DND-41 (cell line): ENCODE results near the gene TIGD1.

Experiments
- ATAC-seq: fragments of 200-7000 bp; cut with Tn5 transposase; 3 replicates; pipeline ENCODE4 v1.9.1; 2021; ENCODE audit warnings: low read depth; ENCODE audit not compliant: insufficient read depth
- DNase-seq: peaks from one replicate; pipeline ENCODE4 v3.0.0-alpha.2; 2020
- H2AFZ ChIP-seq: 2 replicates; pipeline ENCODE4 v1.6.0; 2012; ENCODE audit warnings: low read depth, low read length
- H3K27ac ChIP-seq: 2 replicates; pipeline ENCODE4 v1.5.1; 2012; ENCODE audit warnings: low read length, inconsistent platforms
- H3K27me3 ChIP-seq: fragments of 200-600 bp; sonication (generic); 2 replicates; pipeline ENCODE4 v1.6.0; 2012; ENCODE audit warnings: low read length, mild to moderate bottlenecking, inconsistent platforms; ENCODE audit not compliant: insufficient read depth, poor library complexity
- H3K36me3 ChIP-seq: 2 replicates; pipeline ENCODE4 v1.5.1; 2012; ENCODE audit warnings: low read length, inconsistent platforms; ENCODE audit not compliant: insufficient read depth
- H3K4me1 ChIP-seq: 2 replicates; pipeline ENCODE4 v1.5.1; 2012; ENCODE audit warnings: mild to moderate bottlenecking, low read length; ENCODE audit not compliant: insufficient read depth
- H3K4me2 ChIP-seq: 2 replicates; pipeline ENCODE4 v1.6.0; 2012; ENCODE audit warnings: mild to moderate bottlenecking, moderate library complexity, low read length, inconsistent platforms; ENCODE audit not compliant: insufficient read depth
- H3K4me3 ChIP-seq, 2 experiments: fragments of 200-600 bp in 1 of 2; shearing (Covaris generic) in 1 of 2; 2 replicates each; pipeline ENCODE4 v1.5.1; 2012 to 2016; ENCODE audit warnings: inconsistent platforms in 2 of 2, low read length in 2 of 2, mild to moderate bottlenecking in 2 of 2, low read depth in 1 of 2, moderate library complexity in 1 of 2
- H3K79me2 ChIP-seq: 2 replicates; pipeline ENCODE4 v1.6.0; 2012; ENCODE audit warnings: low read length, inconsistent platforms; ENCODE audit not compliant: insufficient read depth
- H3K9ac ChIP-seq: 2 replicates; pipeline ENCODE4 v1.6.0; 2012; ENCODE audit warnings: low read depth, mild to moderate bottlenecking, inconsistent platforms, low read length, moderate library complexity
- H3K9me3 ChIP-seq: 2 replicates; pipeline ENCODE4 v1.5.1; 2012; ENCODE audit warnings: low read length, moderate library complexity, mild to moderate bottlenecking, inconsistent platforms; ENCODE audit not compliant: insufficient read depth, severe bottlenecking
- H4K20me1 ChIP-seq: 2 replicates; pipeline ENCODE4 v1.6.0; 2012; ENCODE audit warnings: low read length; ENCODE audit not compliant: insufficient read depth
- CTCF ChIP-seq: IDR thresholded peaks from 2 replicates; pipeline ENCODE4 v1.5.1; 2012; ENCODE audit warnings: borderline replicate concordance, low read length, moderate library complexity, mild to moderate bottlenecking; ENCODE audit not compliant: poor library complexity, severe bottlenecking; ENCODE audit errors: extremely low read depth
- EZH2 ChIP-seq: IDR thresholded peaks from 3 replicates; pipeline ENCODE4 v1.6.1; 2012; ENCODE audit warnings: borderline replicate concordance, low read depth, mild to moderate bottlenecking, moderate library complexity, low read length, inconsistent platforms; ENCODE audit not compliant: severe bottlenecking

Gene TIGD1

GRCh38 chr2:232528746-232529460 lies 21.5 kb downstream of the TIGD1 start:
- Histone ChIP-seq H3K27ac (no peak overlapping the region), H3K27me3 (no peaks in the 10 kb centered on the region), H3K36me3 (no peaks in the 10 kb centered on the region), H3K9ac (no peak overlapping the region), H3K79me2 (no peaks in the 10 kb centered on the region), H3K4me3 (no peak overlapping the region), H4K20me1 (no peaks in the 10 kb centered on the region), H3K4me2 (no peak overlapping the region), H3K4me1 (peaks cover 3% of the 10 kb centered on the region; the same call in 1 of the 2 replicates), H3K9me3 (no peaks in the 10 kb centered on the region), H2AFZ (no peak overlapping the region)
- peak; percentile 74 for ATAC-seq
- DNase-seq = peak; percentile 44
- TF ChIP-seq CTCF (no peak), EZH2 (no peak)

- H3K4me2 ChIP-seq = no peak overlapping the region
- no peaks in the 10 kb centered on the region for H3K27me3 ChIP-seq
- no peak for DNase-seq
- no peak overlapping the region for H3K27ac ChIP-seq
- TF ChIP-seq EZH2 (no peak), CTCF (no peak)
- H3K79me2 ChIP-seq = no peaks in the 10 kb centered on the region
- H3K4me1 ChIP-seq = peaks cover 3% of the 10 kb centered on the region; the same call in 1 of the 2 replicates
- no peak overlapping the region for H2AFZ ChIP-seq
- ATAC-seq = no peak
- H3K9me3 ChIP-seq = no peaks in the 10 kb centered on the region
- no peak overlapping the region for H3K4me3 ChIP-seq
- H3K9ac ChIP-seq = no peak overlapping the region
- H3K36me3 ChIP-seq = no peaks in the 10 kb centered on the region
- H4K20me1 ChIP-seq = no peaks in the 10 kb centered on the region
These were observed 22.4 kb downstream of the TIGD1 start for GRCh38 chr2:232527905-232528470.

GRCh38 chr2:232526372-232526941 lies 23.9 kb downstream of the TIGD1 start:
- no peaks in the 10 kb centered on the region for H3K27me3 ChIP-seq
- H3K9ac ChIP-seq = no peak overlapping the region
- TF ChIP-seq EZH2 (no peak), CTCF (no peak)
- no peaks in the 10 kb centered on the region for H3K9me3 ChIP-seq
- no peak overlapping the region for H3K4me2 ChIP-seq
- no peaks in the 10 kb centered on the region for H4K20me1 ChIP-seq
- H3K4me1 ChIP-seq = peaks cover 5% of the 10 kb centered on the region
- no peak overlapping the region for H2AFZ ChIP-seq
- DNase-seq = no peak
- no peaks in the 10 kb centered on the region for H3K79me2 ChIP-seq
- no peak overlapping the region for H3K4me3 ChIP-seq
- no peak for ATAC-seq
- H3K36me3 ChIP-seq = no peaks in the 10 kb centered on the region
- no peak overlapping the region for H3K27ac ChIP-seq
